Measurements from ENCODE around the gene HOXA5. TPM values are rescaled to one million over a fixed set of nuclear protein-coding genes. Genes with fewer than 3 reads are reported as not detected.

HOXA5 gene
- total RNA-seq, 1 donor from 2014 or later: not detected

- FAIRE-seq (no peak), DNase-seq (ENCODE audit: low read depth) (no peak)
- TF ChIP-seq, protein P1, sequence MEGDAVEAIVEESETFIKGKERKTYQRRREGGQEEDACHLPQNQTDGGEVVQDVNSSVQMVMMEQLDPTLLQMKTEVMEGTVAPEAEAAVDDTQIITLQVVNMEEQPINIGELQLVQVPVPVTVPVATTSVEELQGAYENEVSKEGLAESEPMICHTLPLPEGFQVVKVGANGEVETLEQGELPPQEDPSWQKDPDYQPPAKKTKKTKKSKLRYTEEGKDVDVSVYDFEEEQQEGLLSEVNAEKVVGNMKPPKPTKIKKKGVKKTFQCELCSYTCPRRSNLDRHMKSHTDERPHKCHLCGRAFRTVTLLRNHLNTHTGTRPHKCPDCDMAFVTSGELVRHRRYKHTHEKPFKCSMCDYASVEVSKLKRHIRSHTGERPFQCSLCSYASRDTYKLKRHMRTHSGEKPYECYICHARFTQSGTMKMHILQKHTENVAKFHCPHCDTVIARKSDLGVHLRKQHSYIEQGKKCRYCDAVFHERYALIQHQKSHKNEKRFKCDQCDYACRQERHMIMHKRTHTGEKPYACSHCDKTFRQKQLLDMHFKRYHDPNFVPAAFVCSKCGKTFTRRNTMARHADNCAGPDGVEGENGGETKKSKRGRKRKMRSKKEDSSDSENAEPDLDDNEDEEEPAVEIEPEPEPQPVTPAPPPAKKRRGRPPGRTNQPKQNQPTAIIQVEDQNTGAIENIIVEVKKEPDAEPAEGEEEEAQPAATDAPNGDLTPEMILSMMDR (IDR thresholded peaks at IDR 0.05; ENCODE audit: insufficient read depth, low read length, severe bottlenecking): no peak
- Histone ChIP-seq H3K4me3 (ENCODE audit: low read depth, low read length) (no peak overlapping the region), H3K36me3 (ENCODE audit: control insufficient read depth, insufficient read depth, low read length) (no peaks in the 10 kb centered on the region), H3K27me3 (ENCODE audit: control insufficient read depth, insufficient read depth, low read length) (peaks cover 75% of the 10 kb centered on the region)
Observed at GRCh38 chr7:27138985-27139333, 4.5 kb downstream of the HOXA5 start.

- FAIRE-seq (no peak), DNase-seq (ENCODE audit: low read depth) (no peak)
- H3K36me3 ChIP-seq (ENCODE audit: control insufficient read depth, insufficient read depth, low read length): no peaks in the 10 kb centered on the region
- no peak overlapping the region for H3K4me3 ChIP-seq (ENCODE audit: low read depth, low read length)
- H3K27me3 ChIP-seq (ENCODE audit: control insufficient read depth, insufficient read depth, low read length): peaks cover 72% of the 10 kb centered on the region
- TF ChIP-seq, protein P1 (IDR thresholded peaks at IDR 0.05; ENCODE audit: insufficient read depth, low read length, severe bottlenecking): no peak
Observed at GRCh38 chr7:27138472-27138871, 5.0 kb downstream of the HOXA5 start.

GRCh38 chr7:27137640-27138315 is 5.7 kb downstream of the HOXA5 start:
- no peak for FAIRE-seq
- H3K36me3 ChIP-seq (ENCODE audit: control insufficient read depth, insufficient read depth, low read length): no peaks in the 10 kb centered on the region
- TF ChIP-seq, protein P1 (IDR thresholded peaks at IDR 0.05; ENCODE audit: insufficient read depth, low read length, severe bottlenecking): no peak
- no peak overlapping the region for H3K4me3 ChIP-seq (ENCODE audit: low read depth, low read length)
- H3K27me3 ChIP-seq (ENCODE audit: control insufficient read depth, insufficient read depth, low read length): peaks cover 68% of the 10 kb centered on the region
- DNase-seq (ENCODE audit: low read depth): no peak

GRCh38 chr7:27134392-27134791 is 9.1 kb downstream of the HOXA5 start:
- Histone ChIP-seq H3K4me3 (ENCODE audit: low read depth, low read length) (no peak overlapping the region), H3K36me3 (ENCODE audit: control insufficient read depth, insufficient read depth, low read length) (no peaks in the 10 kb centered on the region), H3K27me3 (ENCODE audit: control insufficient read depth, insufficient read depth, low read length) (peaks cover 57% of the 10 kb centered on the region)
- TF ChIP-seq, protein P1 (IDR thresholded peaks at IDR 0.05; ENCODE audit: insufficient read depth, low read length, severe bottlenecking): no peak
- no peak for DNase-seq (ENCODE audit: low read depth)
- FAIRE-seq: no peak

- H3K4me3 ChIP-seq (ENCODE audit: low read depth, low read length): no peak overlapping the region
- TF ChIP-seq, protein P1 (IDR thresholded peaks at IDR 0.05; ENCODE audit: insufficient read depth, low read length, severe bottlenecking): no peak
- DNase-seq (ENCODE audit: low read depth) (no peak), FAIRE-seq (no peak)
- peaks cover 58% of the 10 kb centered on the region for H3K27me3 ChIP-seq (ENCODE audit: control insufficient read depth, insufficient read depth, low read length)
- no peaks in the 10 kb centered on the region for H3K36me3 ChIP-seq (ENCODE audit: control insufficient read depth, insufficient read depth, low read length)
Observed at GRCh38 chr7:27133409-27134231, 9.9 kb downstream of the HOXA5 start.
